K562 treated with DMSO at 1 percent for 12 hours (cell line): ENCODE data around the gene MYOC. TPM values are rescaled to one million over a fixed set of nuclear protein-coding genes. Genes with fewer than 3 reads are reported as not detected.

Experiments used
- total RNA-seq: library from RNA; unstranded; fragments of 300-600 nt; gene quantifications from 2 replicates; pipeline ENCODE4 v1.2.3, GENCODE V29; 2022; ENCODE audit not compliant: insufficient read depth

Gene MYOC
- total RNA-seq: not detected in 2 replicates

GRCh38 chr1:171652234-171652822 lies at the start of gene MYOC:
TSS of gene MYOC (minus strand) at chr1:171652688. CDS start at chr1:171652611, 77 bp downstream.

GRCh38 chr1:171622152-171622462 lies 30.4 kb downstream of the MYOC start, which contains the start of gene MYOCOS:
TSS of gene MYOCOS (plus strand) at chr1:171622243. CDS start at chr1:171623884, 1,641 bp downstream.

Other genes starting within 250 kb of the MYOC start
- 19.1 and 88.7 TPM in 2 replicates for gene PRRC2C, start 167.2 kb downstream of the MYOC start, total RNA-seq
- gene MYOCOS, start 30.4 kb downstream of the MYOC start, total RNA-seq: not detected in 2 replicates
- gene VAMP4, start 89.4 kb upstream of the MYOC start, total RNA-seq: 4.8 and 13.4 TPM in 2 replicates
- gene METTL13, start 129.0 kb upstream of the MYOC start, total RNA-seq: 25.6 and 38.3 TPM in 2 replicates
- 1.2 TPM in 1 of 2 replicates, not detected in the other for gene DNM3, start 188.8 kb upstream of the MYOC start, total RNA-seq